NT2/D1 (cell line): ENCODE data around the gene RCOR2.

Experiments used
- SUZ12 ChIP-seq: IDR thresholded peaks from 2 replicates; pipeline ENCODE4 v1.6.1; 2011; ENCODE audit not compliant: insufficient read length, insufficient read depth; ENCODE audit errors: extremely low read depth
- YY1 ChIP-seq: IDR thresholded peaks from 2 replicates; pipeline ENCODE4 v1.6.1; 2011; ENCODE audit not compliant: insufficient read length, insufficient read depth
- ZNF274 ChIP-seq: IDR thresholded peaks from 2 replicates; pipeline ENCODE4 v1.6.1; 2011; ENCODE audit warnings: mild to moderate bottlenecking, low read depth, low read length

- TF ChIP-seq YY1 (peak; percentile 12), ZNF274 (no peak), SUZ12 (no peak)
Measured at GRCh38 chr11:63919267-63920125, 2.5 kb upstream of the RCOR2 start.
